Activated T-cell treated with anti-CD3 and anti-CD28 coated beads, Interleukin-2, amount 50 U/mL, for 1 hour (primary cell): ENCODE results near the gene OBSL1.

Source experiments
- DNase-seq: peaks from one replicate; pipeline ENCODE4 v3.0.0-alpha.2; 2020

Gene OBSL1

GRCh38 chr2:219596954-219597551, 25.7 kb upstream of the OBSL1 start:
- no peak for DNase-seq

- DNase-seq = no peak
Measured at GRCh38 chr2:219595256-219595655, 23.9 kb upstream of the OBSL1 start.

GRCh38 chr2:219593154-219593553, 21.8 kb upstream of the OBSL1 start:
- DNase-seq = no peak

- DNase-seq = no peak
Measured at GRCh38 chr2:219592736-219593135, 21.4 kb upstream of the OBSL1 start.

- no peak for DNase-seq
Measured at GRCh38 chr2:219591091-219591490, 19.8 kb upstream of the OBSL1 start.

- no peak for DNase-seq
Measured at GRCh38 chr2:219581346-219581745, 10.0 kb upstream of the OBSL1 start.

- DNase-seq = no peak
Measured at GRCh38 chr2:219578811-219579613, 7.7 kb upstream of the OBSL1 start.

GRCh38 chr2:219576505-219577388, 5.4 kb upstream of the OBSL1 start:
- no peak for DNase-seq

GRCh38 chr2:219575566-219576504, 4.5 kb upstream of the OBSL1 start:
- no peak for DNase-seq

- DNase-seq = no peak
Measured at GRCh38 chr2:219574484-219575311, 3.4 kb upstream of the OBSL1 start.

GRCh38 chr2:219573166-219573565, 1.8 kb upstream of the OBSL1 start:
- no peak for DNase-seq

- DNase-seq = no peak
Measured at GRCh38 chr2:219572237-219573001, 1.1 kb upstream of the OBSL1 start, which contains the start of gene INHA. Gene INHA, plus strand, starts transcription at chr2:219572310. Its CDS starts 65 bp downstream, at chr2:219572375.

- DNase-seq = no peak
Measured at GRCh38 chr2:219570924-219571310, 422 bp downstream of the OBSL1 start.

- no peak for DNase-seq
Measured at GRCh38 chr2:219570194-219570923, 980 bp downstream of the OBSL1 start.

GRCh38 chr2:219569635-219570034, 1.7 kb downstream of the OBSL1 start:
- DNase-seq = no peak

GRCh38 chr2:219569041-219569440, 2.3 kb downstream of the OBSL1 start:
- no peak for DNase-seq

GRCh38 chr2:219567791-219568361, 3.5 kb downstream of the OBSL1 start:
- DNase-seq = no peak

- DNase-seq = no peak
Measured at GRCh38 chr2:219567131-219567530, 4.2 kb downstream of the OBSL1 start.

- DNase-seq = no peak
Measured at GRCh38 chr2:219566640-219567039, 4.7 kb downstream of the OBSL1 start.
